Non-pigmented ciliary epithelial cell (primary cell): Measurements from ENCODE around the gene CDON.

Experiments
- DNase-seq: peaks from one replicate; pipeline ENCODE4 v3.0.0-alpha.2; 2010; ENCODE audit warnings: low read depth

Gene CDON

DNA sequence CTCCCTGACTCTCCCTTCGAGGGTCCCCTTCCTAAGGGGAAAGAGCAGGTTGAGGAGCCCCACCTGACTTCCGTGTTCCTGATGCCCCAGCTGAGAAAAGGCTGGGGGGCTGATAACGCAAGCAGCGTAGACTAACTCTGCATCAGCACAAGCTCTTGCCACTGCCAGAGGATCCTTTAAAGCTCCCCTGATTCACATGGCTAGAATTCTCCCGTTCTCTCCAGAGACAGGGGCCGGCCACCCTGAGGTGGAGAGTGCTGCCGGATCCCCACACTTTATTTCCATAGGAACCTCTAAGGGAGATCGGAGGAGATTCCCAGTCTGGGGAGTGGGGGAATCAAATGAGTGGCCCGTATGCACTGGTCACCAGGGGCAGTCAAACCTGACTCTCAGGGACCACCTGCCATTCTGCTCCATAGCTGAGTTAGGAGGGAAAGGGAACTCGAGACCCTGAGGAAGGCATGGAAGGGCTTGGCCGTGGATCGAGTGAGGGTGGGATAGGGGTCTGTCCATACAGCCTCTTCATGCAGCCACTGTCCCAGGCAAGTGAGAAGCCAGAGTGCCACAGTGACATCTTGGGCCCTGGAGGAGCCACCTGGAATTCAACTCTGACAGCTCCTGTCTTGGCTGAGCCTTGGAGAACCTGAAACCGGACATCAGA, 118.2 kb downstream of the CDON start:
- no peak for DNase-seq

DNA sequence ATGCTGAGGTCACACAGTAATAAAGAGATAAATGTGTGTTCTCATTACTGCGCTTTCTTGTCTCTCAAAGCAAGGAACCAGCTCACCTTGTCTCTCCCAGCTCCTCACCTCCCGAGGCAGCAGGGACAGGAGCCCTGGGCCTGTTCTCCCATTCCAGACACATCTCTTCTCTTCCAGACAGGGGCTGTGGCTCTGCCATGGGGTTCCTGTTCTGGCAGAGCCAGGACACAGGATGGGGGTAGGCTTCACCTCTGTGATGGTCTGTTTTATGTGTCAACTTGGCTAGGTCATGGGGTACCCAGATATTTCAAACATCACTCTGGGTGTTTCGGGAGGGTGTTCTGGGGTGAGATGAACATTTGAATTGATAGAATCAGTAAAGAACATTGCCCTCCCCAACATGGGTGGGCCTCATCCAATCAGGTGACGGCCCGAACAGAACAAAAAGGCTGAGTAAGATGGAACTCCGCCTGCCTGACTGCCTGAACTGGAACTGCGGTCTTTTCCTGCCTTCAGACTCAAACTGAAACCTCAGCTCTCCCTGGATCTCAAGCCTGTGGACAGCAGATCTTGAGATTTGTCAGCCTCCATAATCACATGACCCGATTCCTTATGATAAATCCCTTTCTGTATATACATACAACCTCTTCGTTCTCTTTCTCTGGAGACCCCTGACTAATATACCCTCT, 118.9 kb downstream of the CDON start:
- no peak for DNase-seq

DNA sequence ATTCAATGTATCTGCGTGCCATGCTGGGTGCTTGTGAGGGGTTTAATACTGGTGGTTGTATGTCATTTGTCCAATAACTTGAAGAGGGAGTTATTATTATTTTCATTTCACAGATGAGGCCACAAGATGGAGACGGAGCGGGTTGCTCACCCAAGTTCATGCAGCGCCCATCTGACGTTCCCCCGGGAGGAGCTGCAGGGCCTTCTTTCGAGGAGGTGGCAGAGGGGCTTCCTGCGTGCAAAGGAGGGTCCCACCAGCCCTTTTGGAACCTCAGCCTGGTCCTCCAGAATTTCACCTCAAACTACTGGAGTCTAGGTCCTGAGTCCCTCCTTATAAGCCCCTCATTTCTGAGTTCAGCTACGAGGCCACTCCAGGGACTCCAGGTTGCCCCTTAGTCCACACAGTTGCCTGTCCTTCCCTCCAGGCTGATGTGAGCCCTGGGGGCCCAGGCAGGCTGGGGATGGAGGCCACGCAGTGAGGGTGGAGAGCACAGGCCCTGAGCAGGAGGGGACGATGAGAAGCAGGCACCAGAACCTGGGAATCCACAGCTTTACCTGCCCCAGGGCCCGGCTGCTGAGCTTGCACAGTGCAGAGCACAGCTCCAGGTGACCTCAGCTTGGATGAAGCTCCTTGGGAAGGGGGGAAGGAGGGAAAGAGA, 119.8 kb downstream of the CDON start:
- no peak for DNase-seq

DNA sequence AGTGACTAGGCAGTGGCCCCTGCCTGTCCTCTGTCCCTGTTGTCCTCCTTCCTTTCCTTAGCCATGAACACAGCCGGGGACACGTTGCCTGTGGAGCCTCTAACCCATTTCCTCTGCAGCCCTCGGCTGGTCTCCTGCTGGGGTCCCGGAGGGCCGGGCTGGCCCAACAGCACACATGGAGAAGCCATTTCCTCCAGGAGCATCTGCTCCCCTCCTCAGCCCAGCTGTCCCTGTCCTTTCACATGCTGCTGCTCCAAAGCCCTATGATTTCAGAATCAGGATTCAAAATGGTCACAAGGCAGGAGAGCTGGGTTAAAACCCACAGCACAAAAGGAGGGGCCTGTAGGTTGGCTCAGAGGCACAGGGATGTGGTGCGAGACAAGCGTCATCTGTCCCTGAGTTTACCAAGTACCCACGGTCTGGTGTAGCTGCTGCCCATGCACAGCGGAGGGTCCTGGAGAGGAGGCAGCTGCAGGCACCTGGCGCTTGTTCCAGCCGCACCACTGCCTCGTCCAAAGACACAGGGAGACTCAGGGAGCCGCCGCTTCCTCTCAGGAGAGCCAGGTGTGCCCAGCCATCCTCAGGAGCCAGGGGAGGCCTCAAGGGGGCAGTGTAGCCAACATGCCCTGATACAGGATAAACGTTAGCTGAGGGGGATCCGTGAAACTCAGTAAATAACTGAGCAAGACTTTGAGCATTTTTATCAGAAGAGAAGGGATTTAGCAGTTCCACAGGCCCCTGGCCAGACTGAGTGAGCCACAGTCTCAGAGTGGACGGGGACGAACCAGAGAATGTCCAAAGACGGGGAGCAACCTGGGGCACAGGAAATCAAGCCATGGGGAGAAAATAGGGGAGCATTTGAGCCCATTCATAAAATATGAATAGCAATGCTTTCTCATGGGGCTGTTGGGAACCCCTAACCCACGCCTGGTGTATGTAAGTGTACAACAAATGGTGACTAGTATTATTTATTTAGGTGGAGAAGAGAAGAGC, 120.8 kb downstream of the CDON start:
- no peak for DNase-seq

DNA sequence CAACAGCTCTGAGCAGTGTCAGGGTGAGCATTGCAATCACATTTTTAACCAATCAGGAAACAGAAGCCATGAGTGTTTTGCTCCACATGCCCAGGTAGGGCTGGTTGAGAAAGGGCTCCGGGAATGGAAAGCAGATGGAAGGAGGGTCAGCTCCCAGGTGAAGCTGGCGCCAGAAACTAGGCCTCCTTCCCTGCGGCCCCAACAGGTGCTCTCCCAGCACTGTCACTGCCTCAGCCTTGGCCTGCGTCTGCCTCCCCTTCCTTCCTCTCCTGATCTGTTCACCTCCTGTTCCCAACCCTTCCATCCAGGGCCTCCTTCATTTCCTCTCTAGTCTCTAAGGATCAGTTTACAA, 121.4 kb downstream of the CDON start:
- no peak for DNase-seq

DNA sequence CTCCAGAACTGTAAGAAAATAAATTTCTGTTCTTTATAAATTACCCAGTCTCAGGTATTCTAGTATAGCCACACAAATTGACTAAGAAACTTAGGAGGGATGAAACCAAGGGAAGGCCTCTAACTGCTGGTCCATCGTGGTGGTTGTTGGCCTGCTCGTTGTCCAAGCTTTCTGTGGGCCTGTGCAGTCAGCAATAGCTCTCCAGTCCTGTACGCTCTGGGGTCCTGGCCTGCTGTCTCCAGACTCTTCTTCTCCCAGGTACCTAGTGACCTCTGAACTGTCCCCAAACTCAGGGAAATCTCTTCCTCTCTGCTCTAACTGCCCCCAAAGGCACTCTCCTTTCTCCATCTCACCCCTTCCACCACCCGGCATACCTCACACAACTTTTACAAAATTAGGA, 122.5 kb downstream of the CDON start:
- no peak for DNase-seq

DNA sequence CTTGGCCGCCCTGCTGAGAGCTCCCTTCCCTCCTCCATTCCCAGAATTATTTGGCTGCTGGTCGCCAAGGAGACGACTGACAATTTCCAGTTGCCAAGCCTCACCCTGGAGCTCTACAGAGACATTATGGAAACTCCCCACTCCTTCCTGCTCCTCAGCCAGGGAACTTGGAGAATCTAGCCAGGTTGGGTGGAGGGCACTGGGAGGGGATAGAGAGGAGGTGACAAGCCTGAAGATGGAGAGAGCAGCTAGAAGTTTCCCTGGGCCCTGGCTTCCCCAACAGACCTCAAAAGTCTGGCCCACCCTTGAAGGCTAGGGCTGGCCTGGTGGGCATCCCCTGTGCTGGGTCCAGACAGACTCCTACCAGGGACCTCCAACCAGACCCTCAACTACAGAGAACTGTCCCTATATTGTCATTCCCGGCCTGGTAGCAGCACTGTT, 123.6 kb downstream of the CDON start:
- no peak for DNase-seq

DNA sequence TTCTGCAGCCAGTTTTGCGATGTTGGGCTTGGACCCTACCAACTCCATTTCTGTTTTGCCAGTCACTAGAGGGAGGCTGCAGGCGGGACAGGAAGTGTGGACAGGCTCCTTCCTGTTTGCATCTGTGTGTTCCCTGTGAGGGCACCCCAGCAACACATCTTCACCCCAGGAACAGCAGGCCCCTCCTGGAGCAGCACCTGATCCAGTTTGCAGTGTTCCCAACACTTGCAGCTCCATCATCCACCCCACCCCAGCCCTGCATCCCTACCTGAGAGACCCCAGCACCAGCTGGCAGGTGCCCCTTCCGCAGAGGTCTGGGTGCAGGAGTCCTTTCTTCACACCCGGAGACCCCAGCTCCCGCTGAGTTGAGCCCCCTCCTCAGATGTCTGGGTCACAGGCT, 124.2 kb downstream of the CDON start:
- no peak for DNase-seq

DNA sequence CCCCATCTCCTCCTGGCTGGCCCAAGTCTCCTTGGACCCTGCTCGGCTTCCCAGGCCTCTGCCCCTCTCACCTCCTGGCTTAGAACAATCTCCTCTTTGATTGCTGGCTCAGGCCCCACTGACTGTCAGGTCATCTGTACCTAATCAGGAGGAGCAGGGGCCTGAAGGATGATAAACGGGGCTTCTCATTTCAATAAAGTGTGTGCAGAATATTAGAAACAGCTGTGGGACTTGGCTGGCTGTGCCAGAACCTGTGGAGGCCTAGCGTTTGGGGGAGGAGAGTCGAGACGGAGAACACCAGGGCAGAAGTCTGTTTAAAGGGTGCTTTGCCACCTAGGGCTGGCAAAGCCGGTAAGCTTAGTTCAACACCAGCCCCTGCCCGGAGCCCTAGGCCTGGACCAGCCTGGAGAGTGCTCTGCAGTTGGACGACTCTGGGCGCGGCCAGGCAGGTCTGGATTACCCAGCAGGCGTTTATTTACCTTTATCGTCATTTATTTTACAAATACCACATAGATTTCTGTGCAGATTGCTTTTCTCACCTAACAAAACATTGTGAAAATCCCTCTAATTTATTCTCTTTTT, 127.0 kb downstream of the CDON start:
- no peak for DNase-seq

DNA sequence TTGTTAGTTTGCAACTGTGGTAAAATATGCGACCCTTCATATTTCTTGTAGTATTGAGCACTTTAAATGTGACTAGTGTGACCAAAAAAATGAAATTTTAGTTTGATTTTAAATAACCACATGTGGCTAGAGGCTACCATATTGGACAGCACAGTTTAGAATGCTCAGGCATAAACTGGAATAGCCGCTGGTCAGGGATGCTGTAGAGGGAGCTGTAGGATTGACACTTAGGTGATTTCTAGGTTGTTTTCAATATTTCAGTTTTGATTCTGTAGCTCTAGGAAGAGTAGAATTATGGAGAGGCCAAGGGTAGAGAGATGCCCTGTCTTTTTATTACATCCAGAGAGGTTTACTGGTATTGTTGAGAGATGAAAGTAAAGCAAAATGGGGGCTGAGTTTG, 127.6 kb downstream of the CDON start:
- no peak for DNase-seq

DNA sequence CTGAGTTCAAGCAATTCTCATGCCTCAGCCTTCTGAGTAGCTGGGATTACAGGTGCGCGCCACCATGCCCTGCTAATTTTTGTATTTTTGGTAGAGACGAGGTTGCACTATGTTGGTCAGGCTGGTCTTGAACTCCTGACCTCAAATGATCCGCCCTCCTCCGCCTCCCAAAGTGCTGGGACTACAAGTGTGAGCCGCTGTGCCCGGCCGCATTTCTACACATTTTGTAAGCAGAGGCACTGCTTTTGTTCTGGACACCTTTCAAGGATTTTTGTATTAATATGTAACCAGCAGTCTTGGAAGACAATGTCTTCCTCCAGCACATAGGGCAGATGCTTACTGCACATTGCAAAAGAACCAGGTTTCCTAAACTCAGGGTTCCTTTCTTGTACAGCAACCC, 128.2 kb downstream of the CDON start:
- DNase-seq: no peak

DNA sequence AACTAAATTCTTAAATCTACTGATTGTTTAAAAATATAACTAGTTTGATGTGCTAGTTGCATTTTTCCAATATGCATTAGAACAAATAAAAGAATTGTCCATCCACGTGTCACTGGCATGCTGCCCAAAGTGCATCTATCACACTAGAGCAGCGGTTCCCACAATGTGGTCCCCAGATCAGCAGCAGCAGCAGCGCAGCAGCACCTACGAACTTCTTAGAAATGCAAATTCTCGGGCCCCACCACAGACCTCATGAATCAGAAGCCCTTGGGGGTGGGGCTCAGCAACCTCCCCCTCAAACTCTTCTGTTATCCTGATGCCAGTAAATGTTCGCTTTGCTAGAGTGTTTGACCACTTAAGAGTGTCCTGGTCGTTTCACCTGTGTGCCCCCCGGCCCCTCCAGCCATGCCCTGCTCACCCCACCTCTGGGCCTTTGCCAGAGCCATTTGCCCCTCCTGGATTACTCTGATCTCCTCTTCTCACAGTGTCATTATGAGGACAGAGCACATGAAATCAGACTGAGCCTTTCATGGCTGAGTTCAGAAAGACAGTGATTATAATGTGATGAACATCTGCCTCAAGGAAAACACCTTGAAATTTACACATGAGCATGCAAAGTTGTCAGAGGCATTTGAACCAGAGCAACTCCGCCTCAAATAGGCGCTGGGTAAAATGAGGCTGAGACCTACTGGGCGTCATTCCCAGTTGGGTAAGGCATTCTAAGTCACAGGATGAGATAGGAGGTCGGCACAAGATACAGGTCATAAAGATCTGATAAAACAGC, 129.4 kb downstream of the CDON start:
- DNase-seq: no peak

DNA sequence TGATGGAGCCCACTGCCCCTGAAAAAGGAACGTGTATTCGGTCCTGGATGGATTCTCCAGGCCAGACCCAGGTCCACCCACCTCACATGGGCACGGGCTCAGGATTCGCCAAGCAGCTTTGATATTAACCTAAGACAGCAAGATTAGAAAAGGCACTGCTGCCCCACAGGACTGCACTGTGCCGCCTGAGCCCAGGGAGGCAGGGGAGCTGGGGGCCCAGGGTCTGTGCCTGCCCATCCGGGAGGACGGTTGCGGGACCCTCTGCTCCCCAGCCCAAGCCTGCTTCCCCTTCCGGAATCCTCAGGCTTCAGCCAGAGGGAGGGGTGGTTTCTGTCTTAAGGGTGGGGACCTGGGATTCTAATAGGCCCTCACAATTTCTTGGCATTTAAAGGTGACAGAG, 130.4 kb downstream of the CDON start:
- DNase-seq: no peak

DNA sequence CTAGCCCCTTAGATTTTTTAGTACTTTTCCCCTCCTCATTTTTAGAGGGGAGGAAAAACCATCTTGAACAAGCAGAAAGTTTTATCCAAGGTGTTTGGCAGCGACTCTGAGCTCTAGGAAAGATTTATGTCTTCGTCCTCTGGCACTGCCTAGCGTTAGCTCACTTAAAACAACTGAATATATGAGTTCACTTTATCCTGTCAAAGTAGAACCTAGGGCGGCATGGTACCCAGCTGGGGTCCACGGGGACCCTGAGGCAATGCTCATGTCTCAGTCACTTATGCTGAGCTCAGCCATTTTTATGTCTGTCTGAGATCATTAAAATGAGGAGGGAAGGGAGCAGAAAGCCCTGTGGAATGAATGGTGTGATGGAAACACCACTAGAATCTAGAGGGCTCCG, 131.0 kb downstream of the CDON start:
- DNase-seq: no peak

DNA sequence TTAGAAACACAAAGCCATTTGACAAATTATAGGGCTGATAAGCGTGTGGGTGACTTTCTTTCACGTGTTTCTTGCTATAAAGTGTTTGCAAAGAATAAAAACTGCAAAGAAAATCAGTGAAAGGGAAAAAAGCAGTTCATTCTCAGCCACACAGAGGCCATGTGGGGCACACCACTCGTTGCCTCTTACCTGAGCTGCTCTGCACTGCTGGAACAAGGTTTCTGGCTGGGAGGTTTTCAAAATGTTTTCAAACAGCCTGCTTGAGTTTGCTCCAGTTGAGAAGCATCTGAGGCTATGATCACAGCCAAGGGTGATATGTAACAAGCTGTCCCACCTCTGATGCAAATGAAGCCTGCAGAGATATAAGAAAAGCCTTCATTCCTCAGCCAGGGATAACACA, 131.6 kb downstream of the CDON start:
- no peak for DNase-seq

DNA sequence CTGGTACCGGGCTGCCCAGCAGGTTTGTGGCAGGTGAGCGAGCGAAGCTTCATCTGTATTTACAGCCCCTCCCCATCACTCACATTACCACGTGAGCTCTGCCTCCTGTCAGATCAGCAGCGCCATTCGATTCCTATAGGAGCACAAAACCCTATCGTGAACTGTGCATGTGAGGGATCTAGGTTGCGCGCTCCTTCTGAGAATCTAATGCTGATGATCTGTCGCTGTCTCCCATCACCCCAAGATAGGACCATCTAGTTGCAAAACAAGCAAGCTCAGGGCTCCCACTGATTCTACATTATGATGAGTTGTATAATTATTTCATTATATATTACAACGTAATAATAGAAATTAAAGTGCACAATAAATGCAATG, 132.6 kb downstream of the CDON start:
- no peak for DNase-seq

DNA sequence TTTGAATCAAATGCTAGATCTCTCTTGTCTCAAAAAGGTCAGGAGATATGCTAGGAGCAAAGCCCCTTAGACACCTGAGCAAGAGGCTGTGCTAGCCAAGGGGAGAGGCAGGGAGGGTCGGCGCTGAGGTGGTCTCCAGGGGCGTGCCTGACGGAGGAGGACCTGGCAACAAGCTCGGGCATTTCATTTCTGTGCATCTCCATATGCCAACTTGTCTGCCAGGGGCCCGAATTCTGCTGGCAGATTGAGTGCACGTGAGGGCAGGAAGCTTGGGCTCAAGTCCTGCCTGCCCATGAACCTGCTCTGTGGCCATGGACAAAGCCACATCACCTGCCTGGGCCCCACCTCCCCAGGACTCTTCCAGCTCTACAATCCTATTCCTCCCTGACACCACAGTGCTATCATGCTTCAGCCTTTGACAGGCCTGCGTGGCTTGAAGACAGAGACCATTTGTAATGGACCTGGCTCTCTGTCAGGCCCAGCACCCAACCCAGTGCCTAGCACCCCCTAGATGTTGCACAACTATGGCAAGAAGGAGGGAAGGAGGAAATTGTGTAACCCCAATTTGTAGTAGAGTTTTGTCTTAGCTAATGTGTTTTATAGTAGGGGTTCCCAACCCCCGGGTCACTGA, 133.1 kb downstream of the CDON start:
- DNase-seq: no peak

DNA sequence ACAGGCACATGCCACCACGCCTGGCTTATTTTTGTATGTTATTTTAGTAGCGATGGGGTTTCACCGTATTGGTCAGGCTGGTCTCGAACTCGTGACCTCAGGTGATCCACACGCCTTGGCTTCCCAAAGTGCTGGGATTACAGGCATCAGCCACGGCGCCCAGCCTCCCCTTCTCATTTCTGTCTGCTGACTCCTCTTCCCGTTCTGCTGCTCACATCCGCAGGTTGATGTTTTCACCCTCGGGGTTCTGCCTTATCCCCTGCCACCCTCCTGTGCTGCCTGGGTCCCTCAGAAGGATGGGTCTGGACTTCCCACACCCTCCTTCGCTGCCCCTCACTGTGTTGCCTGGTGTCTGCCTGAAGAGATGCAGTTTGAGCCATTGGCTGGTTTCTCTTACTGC, 136.0 kb downstream of the CDON start:
- DNase-seq: no peak

DNA sequence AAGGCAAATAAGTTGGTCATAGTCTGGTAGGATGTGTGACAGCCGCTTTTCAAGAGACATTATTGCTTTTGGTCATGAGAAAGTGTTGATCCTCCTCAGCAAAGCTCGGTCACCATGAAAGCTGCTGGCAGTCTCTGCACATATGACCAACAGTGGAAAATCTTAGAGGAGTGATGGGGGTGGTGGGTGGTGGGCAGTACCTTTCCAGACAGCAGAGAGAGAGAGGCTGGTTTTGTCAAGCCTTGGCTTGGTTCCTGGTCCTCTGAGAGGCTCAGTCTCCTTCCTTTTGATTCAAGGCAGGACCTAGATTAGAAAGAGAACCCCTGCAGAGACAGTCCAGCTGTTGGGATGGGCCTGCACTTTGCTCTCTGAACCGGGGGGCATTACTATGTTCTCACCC, 136.9 kb downstream of the CDON start:
- no peak for DNase-seq

DNA sequence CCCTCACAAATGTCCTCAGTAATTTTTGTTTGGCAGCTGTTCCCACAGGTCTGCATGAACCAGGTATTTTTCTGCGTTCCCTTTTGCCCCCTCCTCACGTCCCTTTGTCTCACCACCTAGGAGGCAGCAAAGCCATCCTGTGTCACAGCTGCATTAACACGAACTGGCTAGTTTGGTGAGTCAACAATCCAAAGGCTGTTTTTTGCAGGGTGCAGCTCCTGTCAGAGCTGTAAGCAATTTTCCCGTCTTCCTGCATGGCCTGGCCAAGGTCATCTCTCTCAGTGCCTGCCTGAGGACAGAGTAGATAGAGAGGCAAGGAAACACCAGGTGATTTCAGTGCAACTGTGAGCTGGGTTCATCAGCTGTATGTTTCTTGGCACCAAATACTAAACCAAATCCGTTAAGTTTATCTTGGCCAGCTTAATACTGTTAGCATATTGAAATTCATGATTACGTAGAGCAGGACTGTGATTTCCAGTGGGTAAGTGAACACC, 137.4 kb downstream of the CDON start:
- DNase-seq: no peak
